ENCODE measurements around the gene DNTTIP2. TPM values are rescaled to one million over a fixed set of nuclear protein-coding genes. Genes with fewer than 3 reads are reported as not detected.

Gene DNTTIP2
- total RNA-seq, 1 experiment from 2014 or later = 66.1 TPM

DNA sequence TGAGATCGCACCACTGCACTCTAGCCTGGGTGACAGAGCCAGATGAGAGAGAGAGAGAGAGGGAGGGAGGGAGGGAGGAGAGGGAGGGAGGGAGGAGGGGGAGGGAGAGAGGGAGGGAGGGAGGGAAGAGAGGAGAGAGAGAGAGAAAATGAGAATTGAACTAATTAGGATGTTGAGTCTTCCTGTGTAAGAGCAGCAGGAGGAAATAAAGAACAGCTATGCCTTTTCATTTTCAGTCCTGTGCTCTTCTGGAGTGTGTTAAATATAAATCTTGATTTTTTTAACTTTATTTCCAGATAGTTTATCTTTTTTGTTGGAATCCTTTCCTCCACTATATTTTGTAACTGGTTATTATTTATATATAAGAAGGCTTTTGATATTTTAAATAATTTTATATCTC is 27.1 kb downstream of the DNTTIP2 start:
- ChIA-PET POLR2A (interaction anchor here (0.7 kb wide), 1 partner anchor 405 kb away, joined by 4 read pairs; no protein-coding TSS in a partner anchor), CTCF (interaction anchor here (1.4 to 1.6 kb wide), 2 partner anchors 222 to 547 kb away, joined by 3 to 5 read pairs; no protein-coding TSS in a partner anchor), RAD21 (ENCODE audit: low non-redundant PET in 1 of 2, low total read pairs in 2 of 2, uncharacterized antibody in 2 of 2, unreplicated experiment in 2 of 2) (interaction anchor here in 1 of 2 experiments (1.1 kb wide), 1 partner anchor 222 kb away, joined by 4 read pairs; no protein-coding TSS in a partner anchor)
- no peak overlapping the region for H3K27ac ChIP-seq (ENCODE audit: low read depth, low read length)
- ATAC-seq = no peak
- no peak overlapping the region for H2AFZ ChIP-seq (ENCODE audit: low read depth, low read length, poor library complexity, severe bottlenecking)
- no peaks in the 10 kb centered on the region for H3K36me3 ChIP-seq (ENCODE audit: control insufficient read depth in 1 of 2, insufficient read depth in 2 of 2, low read length in 2 of 2)
- H4K20me1 ChIP-seq (ENCODE audit: insufficient read depth) = no peaks in the 10 kb centered on the region
- intact Hi-C loops (cut with micrococcal nuclease) = no loop called here
- H3K9me2 ChIP-seq (ENCODE audit: insufficient read depth) = no peaks in the 10 kb centered on the region
- no peak overlapping the region for H3K4me3 ChIP-seq (replicated peaks in 1 of 2; ENCODE audit: low read depth in 1 of 2, low read length in 2 of 2)
- H3K4me2 ChIP-seq (ENCODE audit: low read length) = no peak overlapping the region
- DNase-seq (ENCODE audit: low read depth, low spot score) = no peak
- no peaks in the 10 kb centered on the region for H3K27me3 ChIP-seq (ENCODE audit: insufficient read depth, low read length)
- BruUV-seq (replicated peaks) = no TSS peak
- H3K4me1 ChIP-seq (ENCODE audit: control insufficient read depth in 1 of 2, insufficient read depth in 2 of 2, low read length in 2 of 2) = peaks cover 4 to 9% of the 10 kb centered on the region in 2 experiments; a peak in 3 of 4 replicates
- no peaks in the 10 kb centered on the region for H3K9me3 ChIP-seq (ENCODE audit: control insufficient read depth in 1 of 2, insufficient read depth in 1 of 2, low read depth in 1 of 2, low read length in 2 of 2)
- H3K9ac ChIP-seq (ENCODE audit: low read length) = no peak overlapping the region
- TF ChIP-seq SP1 (IDR thresholded peaks at IDR 0.05; ENCODE audit: low read depth) (no peak), POLR2AphosphoS5 (IDR thresholded peaks at IDR 0.05; ENCODE audit: low read depth, low read length) (no peak), ZNF274 (IDR thresholded peaks at IDR 0.05; ENCODE audit: low read depth, low read length) (no peak), POLR2A (IDR thresholded peaks at IDR 0.05; ENCODE audit: borderline replicate concordance, extremely low read depth, insufficient read depth, insufficient read length) (no peak), EZH2 (IDR thresholded peaks at IDR 0.05) (no peak)
- TF ChIP-seq, protein P1, sequence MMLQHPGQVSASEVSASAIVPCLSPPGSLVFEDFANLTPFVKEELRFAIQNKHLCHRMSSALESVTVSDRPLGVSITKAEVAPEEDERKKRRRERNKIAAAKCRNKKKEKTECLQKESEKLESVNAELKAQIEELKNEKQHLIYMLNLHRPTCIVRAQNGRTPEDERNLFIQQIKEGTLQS (IDR thresholded peaks at IDR 0.05) = no peak
- TF ChIP-seq, protein P2, sequence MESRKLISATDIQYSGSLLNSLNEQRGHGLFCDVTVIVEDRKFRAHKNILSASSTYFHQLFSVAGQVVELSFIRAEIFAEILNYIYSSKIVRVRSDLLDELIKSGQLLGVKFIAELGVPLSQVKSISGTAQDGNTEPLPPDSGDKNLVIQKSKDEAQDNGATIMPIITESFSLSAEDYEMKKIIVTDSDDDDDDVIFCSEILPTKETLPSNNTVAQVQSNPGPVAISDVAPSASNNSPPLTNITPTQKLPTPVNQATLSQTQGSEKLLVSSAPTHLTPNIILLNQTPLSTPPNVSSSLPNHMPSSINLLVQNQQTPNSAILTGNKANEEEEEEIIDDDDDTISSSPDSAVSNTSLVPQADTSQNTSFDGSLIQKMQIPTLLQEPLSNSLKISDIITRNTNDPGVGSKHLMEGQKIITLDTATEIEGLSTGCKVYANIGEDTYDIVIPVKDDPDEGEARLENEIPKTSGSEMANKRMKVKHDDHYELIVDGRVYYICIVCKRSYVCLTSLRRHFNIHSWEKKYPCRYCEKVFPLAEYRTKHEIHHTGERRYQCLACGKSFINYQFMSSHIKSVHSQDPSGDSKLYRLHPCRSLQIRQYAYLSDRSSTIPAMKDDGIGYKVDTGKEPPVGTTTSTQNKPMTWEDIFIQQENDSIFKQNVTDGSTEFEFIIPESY (IDR thresholded peaks at IDR 0.05; ENCODE audit: extremely low read depth, insufficient replicate concordance, low read length) = no peak
- no peaks in the 10 kb centered on the region for H3K79me2 ChIP-seq (ENCODE audit: insufficient read depth, low read length)

Measured in HCT116 (cell line).